SK-N-SH treated with all-trans-retinoic acid at 6 μM for 48 hours (cell line): Measurements from ENCODE around the gene TTBK2.

Experiments
- BACH2 ChIP-seq: fragments of 250-450 bp; sonication (Bioruptor Pico); IDR thresholded peaks from 2 replicates; pipeline ENCODE4 v1.9.0; 2021; ENCODE audit warnings: mild to moderate bottlenecking, borderline replicate concordance
- CSRNP3 ChIP-seq: fragments of 250-450 bp; sonication (Bioruptor Pico); IDR thresholded peaks from 2 replicates; pipeline ENCODE4 v1.5.1; 2021; ENCODE audit warnings: mild to moderate bottlenecking, moderate library complexity
- ISL1 ChIP-seq: fragments of 250-450 bp; sonication (Bioruptor Pico); IDR thresholded peaks from 2 replicates; pipeline ENCODE4 v2.1.2; 2022; ENCODE audit warnings: mild to moderate bottlenecking, moderate library complexity
- PATZ1 ChIP-seq: fragments of 250-450 bp; sonication (Bioruptor Pico); IDR thresholded peaks from 2 replicates; pipeline ENCODE4 v1.8.0; 2020; ENCODE audit warnings: mild to moderate bottlenecking, moderate library complexity, borderline replicate concordance
- PPARA ChIP-seq: fragments of 250-450 bp; sonication (Bioruptor Pico); IDR thresholded peaks from 2 replicates; pipeline ENCODE4 v1.5.0; 2020; ENCODE audit warnings: mild to moderate bottlenecking, borderline replicate concordance
- TSHZ2 ChIP-seq: fragments of 250-450 bp; sonication (Bioruptor Pico); IDR thresholded peaks from 2 replicates; pipeline ENCODE4 v1.5.0; 2020; ENCODE audit warnings: mild to moderate bottlenecking, moderate library complexity
- ZC3H10 ChIP-seq: fragments of 250-450 bp; sonication (Bioruptor Pico); IDR thresholded peaks from 2 replicates; pipeline ENCODE4 v1.5.1; 2021; ENCODE audit warnings: mild to moderate bottlenecking, moderate library complexity
- ZFP30 ChIP-seq: fragments of 450-650 bp; formaldehyde crosslinking; IDR thresholded peaks from 2 replicates; pipeline ENCODE4 v1.5.0; 2022; ENCODE audit warnings: mild to moderate bottlenecking, moderate library complexity

- no peak for TF ChIP-seq ZC3H10 (CRISPR knock-in tag)
- TF ChIP-seq BACH2 (CRISPR knock-in tag): no peak
- TF ChIP-seq PATZ1 (CRISPR knock-in tag): no peak
- TF ChIP-seq PPARA: no peak
- no peak for TF ChIP-seq TSHZ2 (CRISPR knock-in tag)
- no peak for TF ChIP-seq CSRNP3 (CRISPR knock-in tag)
- no peak for TF ChIP-seq ISL1
- no peak for TF ChIP-seq ZFP30
Observed at GRCh38 chr15:42732095-42732827, 188.3 kb downstream of the TTBK2 start.
